ENCODE measurements around the gene RXRG.
A peak's percentile ranks its signal among the peaks of the same experiment; 100 is the strongest.

The RXRG gene

DNA sequence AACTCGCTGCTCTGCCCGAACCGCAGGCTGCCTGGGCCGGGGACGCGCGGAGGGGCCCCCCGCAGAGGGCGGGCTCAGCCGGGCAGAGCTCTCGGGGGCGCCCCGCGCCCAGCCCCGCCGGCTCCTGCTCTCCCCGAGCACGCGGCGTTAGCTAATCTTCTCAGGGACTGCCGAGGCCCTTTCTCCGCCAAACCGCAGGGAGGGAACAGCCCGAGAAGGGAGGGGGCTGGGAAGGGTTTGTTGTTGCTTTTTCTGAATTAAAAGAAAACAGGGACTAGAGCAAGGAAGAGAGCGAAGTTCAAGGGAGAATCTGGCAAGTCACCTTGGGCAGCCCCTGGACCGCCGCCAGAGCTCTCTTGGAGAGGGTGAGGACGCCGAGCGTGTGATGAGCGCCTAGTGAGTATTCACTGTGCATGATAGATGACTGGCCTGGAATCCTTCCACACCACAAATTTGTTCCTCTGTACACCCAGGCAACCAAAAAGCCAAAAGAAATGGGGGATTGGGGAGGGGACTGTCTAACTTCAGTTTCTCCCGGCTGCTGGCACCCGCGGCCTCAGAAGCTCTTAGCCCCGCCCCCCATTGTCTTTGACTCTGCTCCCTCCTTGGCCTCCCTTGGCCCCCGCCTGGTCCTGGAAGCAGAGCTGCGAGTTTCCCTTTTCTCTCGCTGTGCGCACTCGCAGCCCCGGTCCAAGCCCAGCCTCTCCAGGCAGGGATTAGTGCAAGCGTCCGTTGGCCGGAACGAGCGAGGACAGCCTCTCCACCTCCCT lies 68.7 kb downstream of the RXRG start:
- peaks cover 20% of the 10 kb centered on the region for H3K27me3 ChIP-seq (replicated peaks)

GRCh38 chr1:165375623-165376022 lies 69.3 kb downstream of the RXRG start:
- in situ Hi-C loops (cut with HindIII; ENCODE audit: low pct_ligation_motif_present, low sequenced_read_pairs), result loop anchor here (25.0 kb wide), 1 partner anchor 212 kb away; no protein-coding TSS in a partner anchor

More for the DNA sequence above, 68.7 kb downstream of the RXRG start:
- no peak overlapping the region for H3K27ac ChIP-seq
- TF ChIP-seq, protein P1, sequence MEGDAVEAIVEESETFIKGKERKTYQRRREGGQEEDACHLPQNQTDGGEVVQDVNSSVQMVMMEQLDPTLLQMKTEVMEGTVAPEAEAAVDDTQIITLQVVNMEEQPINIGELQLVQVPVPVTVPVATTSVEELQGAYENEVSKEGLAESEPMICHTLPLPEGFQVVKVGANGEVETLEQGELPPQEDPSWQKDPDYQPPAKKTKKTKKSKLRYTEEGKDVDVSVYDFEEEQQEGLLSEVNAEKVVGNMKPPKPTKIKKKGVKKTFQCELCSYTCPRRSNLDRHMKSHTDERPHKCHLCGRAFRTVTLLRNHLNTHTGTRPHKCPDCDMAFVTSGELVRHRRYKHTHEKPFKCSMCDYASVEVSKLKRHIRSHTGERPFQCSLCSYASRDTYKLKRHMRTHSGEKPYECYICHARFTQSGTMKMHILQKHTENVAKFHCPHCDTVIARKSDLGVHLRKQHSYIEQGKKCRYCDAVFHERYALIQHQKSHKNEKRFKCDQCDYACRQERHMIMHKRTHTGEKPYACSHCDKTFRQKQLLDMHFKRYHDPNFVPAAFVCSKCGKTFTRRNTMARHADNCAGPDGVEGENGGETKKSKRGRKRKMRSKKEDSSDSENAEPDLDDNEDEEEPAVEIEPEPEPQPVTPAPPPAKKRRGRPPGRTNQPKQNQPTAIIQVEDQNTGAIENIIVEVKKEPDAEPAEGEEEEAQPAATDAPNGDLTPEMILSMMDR (IDR thresholded peaks at IDR 0.05; ENCODE audit: low read depth, low read length, missing control alignments), result no peak
- in situ Hi-C loops (cut with HindIII; ENCODE audit: low pct_ligation_motif_present, low sequenced_read_pairs), result loop anchor here (25.0 kb wide), 1 partner anchor 211 kb away; no protein-coding TSS in a partner anchor
- no peak overlapping the region for H3K4me3 ChIP-seq (ENCODE audit: low read depth, low read length)
- H3K36me3 ChIP-seq (replicated peaks), result no peaks in the 10 kb centered on the region
- DNase-seq, result peak; percentile 27

DNA sequence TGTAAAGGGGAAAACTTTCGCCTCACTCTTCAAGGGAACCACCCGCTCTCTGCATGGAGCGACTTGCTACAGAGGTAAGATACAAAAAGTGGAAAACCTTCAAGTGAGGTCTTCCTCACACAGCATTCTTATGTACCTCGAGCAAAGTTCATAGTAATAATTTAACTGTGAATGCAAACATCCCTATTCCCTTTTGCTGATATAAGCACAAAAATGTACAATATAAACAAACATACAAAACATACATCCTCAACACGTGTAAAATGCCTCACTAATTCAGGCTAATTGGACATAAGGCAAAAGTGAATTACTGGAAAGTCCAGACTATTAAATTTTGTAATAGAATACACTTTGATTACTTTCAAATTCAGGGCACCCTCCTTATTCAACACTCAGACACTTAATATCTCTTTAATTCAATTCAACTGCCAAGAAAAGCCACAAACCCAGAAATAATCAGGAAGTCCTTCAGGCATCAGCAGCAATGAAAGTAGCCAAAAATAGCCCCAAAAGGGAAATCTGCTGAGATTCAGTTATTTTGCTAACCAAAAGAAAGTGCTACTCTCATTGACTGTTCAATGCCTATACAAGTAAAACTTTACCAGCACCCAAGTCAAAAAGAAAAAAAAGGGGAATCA lies 73.2 kb downstream of the RXRG start:
- TF ChIP-seq, protein P1 (IDR thresholded peaks at IDR 0.05; ENCODE audit: low read depth, low read length, missing control alignments), result no peak
- H3K27ac ChIP-seq, result no peak overlapping the region
- no peaks in the 10 kb centered on the region for H3K36me3 ChIP-seq (replicated peaks)
- H3K4me3 ChIP-seq (ENCODE audit: low read depth, low read length), result no peak overlapping the region
- H3K27me3 ChIP-seq (replicated peaks), result peaks cover 17% of the 10 kb centered on the region
- DNase-seq, result no peak
- in situ Hi-C loops (cut with HindIII; ENCODE audit: low pct_ligation_motif_present, low sequenced_read_pairs), result no loop called here

More at GRCh38 chr1:165375623-165376022, 69.3 kb downstream of the RXRG start:
- Histone ChIP-seq H3K4me3 (ENCODE audit: low read depth, low read length) (no peak overlapping the region), H3K36me3 (replicated peaks) (no peaks in the 10 kb centered on the region), H3K27me3 (replicated peaks) (peaks cover 22% of the 10 kb centered on the region), H3K27ac (no peak overlapping the region)
- no peak for DNase-seq
- TF ChIP-seq, protein P1 (IDR thresholded peaks at IDR 0.05; ENCODE audit: low read depth, low read length, missing control alignments), result no peak

DNA sequence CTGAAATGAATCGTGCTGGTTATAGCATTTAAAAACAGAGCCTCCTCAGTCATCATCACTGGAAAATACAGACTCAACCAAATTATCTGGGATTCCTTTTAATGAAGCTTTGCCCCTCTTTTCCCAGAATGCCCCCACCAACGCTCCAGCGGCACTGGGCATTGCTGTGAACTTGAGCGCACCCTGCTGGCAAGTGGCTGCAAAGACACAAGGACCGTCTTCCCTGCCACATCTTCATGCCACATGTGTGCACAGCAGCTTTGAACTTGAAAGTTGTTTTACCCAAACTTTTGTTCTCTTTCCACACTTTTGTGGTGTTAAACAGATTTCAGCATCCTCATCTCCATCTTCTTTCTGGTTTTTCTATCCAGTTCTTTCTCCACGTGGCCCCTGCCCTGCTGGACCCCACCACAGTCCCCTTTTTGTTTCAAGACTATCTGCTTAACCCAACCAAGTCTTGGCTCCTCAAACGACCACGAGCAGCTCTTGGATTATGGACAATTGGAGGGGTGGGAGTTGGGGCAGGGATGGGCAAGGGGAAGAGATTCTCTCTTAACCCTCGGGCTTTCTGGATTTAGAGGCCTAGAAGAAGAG lies 75.6 kb downstream of the RXRG start:
- Histone ChIP-seq H3K36me3 (replicated peaks) (no peaks in the 10 kb centered on the region), H3K27me3 (replicated peaks) (peaks cover 9% of the 10 kb centered on the region), H3K4me3 (ENCODE audit: low read depth, low read length) (no peak overlapping the region), H3K27ac (no peak overlapping the region)
- in situ Hi-C loops (cut with HindIII; ENCODE audit: low pct_ligation_motif_present, low sequenced_read_pairs), result no loop called here
- DNase-seq, result peak; percentile 22
- TF ChIP-seq, protein P1 (IDR thresholded peaks at IDR 0.05; ENCODE audit: low read depth, low read length, missing control alignments), result peak; percentile 94

DNA sequence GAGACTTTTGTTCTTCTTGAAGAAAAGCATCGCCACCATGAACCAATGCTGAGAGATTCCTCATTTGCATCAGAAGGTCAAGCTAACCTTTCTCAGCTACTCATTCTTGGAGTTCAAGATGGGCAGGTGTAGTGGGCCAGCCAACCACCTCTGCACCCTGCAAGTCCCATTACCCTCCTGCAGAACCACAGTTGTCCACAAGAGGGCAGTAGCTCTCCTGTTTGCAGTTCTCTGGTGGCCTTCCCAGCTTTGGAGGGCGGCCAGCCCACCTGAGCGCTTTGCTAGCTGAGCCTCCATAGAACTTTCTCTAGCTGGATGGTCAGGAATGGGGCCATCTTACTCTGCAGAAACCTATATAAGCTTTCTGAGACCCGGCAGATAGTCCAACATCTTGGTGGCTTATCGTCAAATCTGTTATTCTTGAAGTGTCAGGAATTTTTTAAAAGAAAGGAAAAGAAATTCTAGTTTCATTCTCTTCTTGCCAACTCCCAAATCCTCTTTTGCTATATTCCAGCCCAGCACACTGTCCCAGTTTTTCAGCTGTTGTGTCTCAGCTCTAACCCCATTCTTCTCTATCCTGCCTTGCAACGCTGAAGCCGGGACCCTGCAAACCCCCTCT lies 77.4 kb downstream of the RXRG start:
- H3K27ac ChIP-seq, result no peak overlapping the region
- peaks cover 4% of the 10 kb centered on the region for H3K27me3 ChIP-seq (replicated peaks)
- no peaks in the 10 kb centered on the region for H3K36me3 ChIP-seq (replicated peaks)
- in situ Hi-C loops (cut with HindIII; ENCODE audit: low pct_ligation_motif_present, low sequenced_read_pairs), result no loop called here
- peak; percentile 51 for DNase-seq
- no peak overlapping the region for H3K4me3 ChIP-seq (ENCODE audit: low read depth, low read length)
- TF ChIP-seq, protein P1 (IDR thresholded peaks at IDR 0.05; ENCODE audit: low read depth, low read length, missing control alignments), result peak; percentile 96

Data from brain microvascular endothelial cell (primary cell).